ENCODE results near the gene ARMC6. TPM values are rescaled to one million over a fixed set of nuclear protein-coding genes. Genes with fewer than 3 reads are reported as not detected.
A peak's percentile ranks its signal among the peaks of the same experiment; 100 is the strongest.

ARMC6 gene
- total RNA-seq: 10 to 100 TPM; 13.4 to 22.3 (median 15.2) TPM
- 10 to 100 TPM; 21.9 to 27.9 TPM for polyA plus RNA-seq
- long read RNA-seq, donor 1, transcript ARMC6-202 (8 exons, 2,383 nt): major isoform, 26 of 56 reads
- long read RNA-seq, donor 1, transcript ARMC6-206 (9 exons, 2,488 nt): minor isoform, 10 of 56 reads
- long read RNA-seq, donor 1, transcript ARMC6-201 (8 exons, 2,412 nt): minor isoform, 8 of 56 reads
- long read RNA-seq, donor 1, partial matches to known transcripts: 1 of 56 reads
- long read RNA-seq, donor 1, other reads (novel, unspliced or antisense): 11 of 56 reads
- long read RNA-seq, donor 2, transcript ARMC6-206 (9 exons, 2,488 nt): minor isoform, 11 of 83 reads
- long read RNA-seq, donor 2, transcript ARMC6-201 (8 exons, 2,412 nt): minor isoform, 10 of 83 reads
- long read RNA-seq, donor 2, transcript ARMC6-202 (8 exons, 2,383 nt): major isoform, 44 of 83 reads
- long read RNA-seq, donor 2, partial matches to known transcripts: 11 of 83 reads
- long read RNA-seq, donor 2, other reads (novel, unspliced or antisense): 7 of 83 reads
- long read RNA-seq, donor 3, transcript ARMC6-201 (8 exons, 2,412 nt): minor isoform, 13 of 122 reads
- long read RNA-seq, donor 3, transcript ARMC6-202 (8 exons, 2,383 nt): major isoform, 69 of 122 reads
- long read RNA-seq, donor 3, transcript ARMC6-206 (9 exons, 2,488 nt): minor isoform, 15 of 122 reads
- long read RNA-seq, donor 3, partial matches to known transcripts: 6 of 122 reads
- long read RNA-seq, donor 3, other reads (novel, unspliced or antisense): 17 of 122 reads

- Histone ChIP-seq H3K27me3 (no peaks in the 10 kb centered on the region), H3K4me1 (peaks cover 0 to 38% (median 29%) of the 10 kb centered on the region in 9 donors), H3K4me3 (peak within 1 kb of the TSS; percentile 71 to 99 (median 86)), H3K9me3 (no peaks in the 10 kb centered on the region), H3K36me3 (peaks cover 0 to 42% (median 4%) of the 10 kb centered on the region in 9 donors), H3K27ac (peak within 1 kb of the TSS; percentile 91 to 100 (median 98))
- intact Hi-C loops (cut with DNase I): no loop called here
- DNase-seq: peak; percentile 83 to 87
- peak; percentile 83 to 94 (median 89) for ATAC-seq
- WGBS, 2 donors: 0% methylated on average over 82 to 94 of the region's 94 CpGs
- TF ChIP-seq, protein P1, sequence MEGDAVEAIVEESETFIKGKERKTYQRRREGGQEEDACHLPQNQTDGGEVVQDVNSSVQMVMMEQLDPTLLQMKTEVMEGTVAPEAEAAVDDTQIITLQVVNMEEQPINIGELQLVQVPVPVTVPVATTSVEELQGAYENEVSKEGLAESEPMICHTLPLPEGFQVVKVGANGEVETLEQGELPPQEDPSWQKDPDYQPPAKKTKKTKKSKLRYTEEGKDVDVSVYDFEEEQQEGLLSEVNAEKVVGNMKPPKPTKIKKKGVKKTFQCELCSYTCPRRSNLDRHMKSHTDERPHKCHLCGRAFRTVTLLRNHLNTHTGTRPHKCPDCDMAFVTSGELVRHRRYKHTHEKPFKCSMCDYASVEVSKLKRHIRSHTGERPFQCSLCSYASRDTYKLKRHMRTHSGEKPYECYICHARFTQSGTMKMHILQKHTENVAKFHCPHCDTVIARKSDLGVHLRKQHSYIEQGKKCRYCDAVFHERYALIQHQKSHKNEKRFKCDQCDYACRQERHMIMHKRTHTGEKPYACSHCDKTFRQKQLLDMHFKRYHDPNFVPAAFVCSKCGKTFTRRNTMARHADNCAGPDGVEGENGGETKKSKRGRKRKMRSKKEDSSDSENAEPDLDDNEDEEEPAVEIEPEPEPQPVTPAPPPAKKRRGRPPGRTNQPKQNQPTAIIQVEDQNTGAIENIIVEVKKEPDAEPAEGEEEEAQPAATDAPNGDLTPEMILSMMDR (IDR thresholded peaks at IDR 0.05): peak in 4 of 9 donors; percentile 9 to 23 (median 15)
These were observed at the start of gene ARMC6, which contains the start of gene SUGP2 for GRCh38 chr19:19033426-19034203. Gene ARMC6, plus strand, starts transcription at chr19:19033603. Its CDS starts 607 bp downstream, at chr19:19034210. Gene SUGP2, minus strand, starts transcription at chr19:19033517. Its CDS starts 2,446 bp downstream, at chr19:19031071.

DNA sequence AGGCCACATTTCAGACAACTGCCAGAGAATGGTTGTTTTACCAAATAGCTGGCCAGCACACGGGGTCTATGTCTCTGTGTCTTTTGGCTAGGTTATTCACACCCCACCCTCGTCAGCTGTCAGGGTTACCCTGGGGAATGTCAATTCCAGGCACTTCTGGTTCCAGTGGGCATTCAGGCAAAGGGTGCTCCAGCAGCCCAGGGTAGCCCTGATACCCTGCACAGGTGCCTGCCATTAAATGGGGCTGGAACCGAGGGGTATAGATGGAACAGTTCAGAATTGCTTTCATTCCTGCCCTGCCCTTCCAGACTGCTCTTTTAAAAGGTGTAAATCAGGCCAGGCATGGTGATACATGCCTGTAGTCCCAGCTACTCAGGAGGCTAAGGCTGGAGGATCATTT lies 49.2 kb upstream of the ARMC6 start:
- Histone ChIP-seq H3K27ac (no peak overlapping the region), H3K9me3 (no peaks in the 10 kb centered on the region), H3K36me3 (no peaks in the 10 kb centered on the region), H3K4me3 (no peak overlapping the region), H3K4me1 (peaks cover 0 to 28% (median 14%) of the 10 kb centered on the region in 9 donors), H3K27me3 (peaks cover 0 to 8% (median 3%) of the 10 kb centered on the region in 7 donors)
- TF ChIP-seq, protein P1 (IDR thresholded peaks at IDR 0.05): no peak
- DNase-seq: no peak
- intact Hi-C loops (cut with DNase I): loop anchor here in 2 of 10 donors (5.0 to 10.0 kb wide), 2 partner anchors 37 to 89 kb away; partner anchors contain the start of gene CERS1 (in 1 of the 2)
- no peak for ATAC-seq
- 70 to 79% methylated on average over 3 of the region's 3 CpGs for WGBS, 2 donors

DNA sequence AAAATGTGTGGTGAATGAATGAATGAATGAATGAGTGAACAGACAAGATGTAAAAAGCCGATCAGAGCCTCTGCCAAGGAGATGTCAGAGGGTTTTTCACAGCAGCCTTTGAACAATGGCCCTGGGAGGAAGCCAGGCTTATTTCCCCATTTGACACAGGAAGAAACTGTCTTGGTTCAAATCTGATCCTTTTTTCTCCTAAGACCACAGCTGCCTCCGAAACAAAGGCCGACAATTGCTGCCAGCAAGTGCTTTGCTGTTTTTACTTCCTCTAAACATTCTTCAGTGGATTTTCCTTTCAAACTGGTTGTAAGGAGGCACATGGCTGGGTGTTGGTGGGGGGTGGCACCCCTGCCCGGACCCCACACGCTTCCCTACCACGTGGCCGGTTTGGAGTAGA lies 48.1 kb upstream of the ARMC6 start:
- H3K9me3 ChIP-seq: no peaks in the 10 kb centered on the region
- H3K36me3 ChIP-seq: no peaks in the 10 kb centered on the region
- peaks cover 0 to 8% (median 3%) of the 10 kb centered on the region in 7 donors for H3K27me3 ChIP-seq
- TF ChIP-seq, protein P1 (IDR thresholded peaks at IDR 0.05): no peak
- ATAC-seq (peak in 6 of 8 donors; percentile 18 to 64 (median 50)), DNase-seq (peak in 1 of 2 donors; percentile 43)
- H3K4me3 ChIP-seq: no peak overlapping the region
- H3K4me1 ChIP-seq: peaks cover 0 to 28% (median 14%) of the 10 kb centered on the region in 9 donors
- intact Hi-C loops (cut with DNase I): loop anchor here in 2 of 10 donors (5.0 to 10.0 kb wide), 2 partner anchors 43 to 90 kb away; partner anchors contain the start of genes HOMER3 (in 2 of the 2) and CERS1 (in 1 of the 2)
- WGBS, 2 donors: 47 to 68% methylated on average over 7 of the region's 7 CpGs
- peak overlapping the region in 6 of 10 donors; percentile 17 to 62 (median 43) for H3K27ac ChIP-seq
